H1 (cell line): ENCODE data around the gene ABCC11. TPM values are rescaled to one million over a fixed set of nuclear protein-coding genes. Genes with fewer than 3 reads are reported as not detected.

Experiments used
- CTCF ChIA-PET: fragments of 300-600 bp; sonication (Branson Sonifier 250); formaldehyde crosslinking; loops from one replicate; lab custom pipeline; 2021; ENCODE audit not compliant: partially characterized antibody; lab: Charles Lee
- POLR2A ChIA-PET: fragments of 300-600 bp; sonication (Branson Sonifier 250); formaldehyde crosslinking; loops from one replicate; lab custom pipeline; 2021; ENCODE audit warnings: inconsistent platforms; ENCODE audit not compliant: partially characterized antibody; lab: Charles Lee
- DNase-seq, 2 experiments: peaks; one replicate each; pipeline versions ENCODE4 v3.0.0 to v3.0.0-alpha.2; 2010 to 2022; ENCODE audit warnings: low spot score in 2 of 2, low read depth in 1 of 2, mixed read lengths in 1 of 2
- FAIRE-seq: peaks from 2 replicates; lab custom pipeline; 2011; peaks lifted over from hg19 to GRCh38; lab: Jason Lieb, UNC
- H2AFZ ChIP-seq: 2 replicates; pipeline ENCODE4 v1.8.1; 2012; ENCODE audit warnings: low read length, inconsistent platforms
- H2AK5ac ChIP-seq: 2 replicates; pipeline ENCODE4 v1.6.1; 2013; ENCODE audit warnings: low read depth, low read length
- H2BK120ac ChIP-seq: replicated peaks from 2 replicates; pipeline ENCODE3; 2013; ENCODE audit warnings: low read depth, low read length, inconsistent platforms
- H2BK12ac ChIP-seq: 2 replicates; pipeline ENCODE4 v1.6.1; 2013; ENCODE audit warnings: low read depth, low read length
- H2BK15ac ChIP-seq: 2 replicates; pipeline ENCODE4 v1.6.1; 2013; ENCODE audit warnings: low read length
- H2BK20ac ChIP-seq: 2 replicates; pipeline ENCODE4 v1.6.1; 2013; ENCODE audit warnings: low read length
- H2BK5ac ChIP-seq: 2 replicates; pipeline ENCODE4 v1.6.1; 2013; ENCODE audit warnings: low read depth, low read length
- H3K14ac ChIP-seq: 2 replicates; pipeline ENCODE4 v1.6.1; 2013; ENCODE audit warnings: inconsistent platforms; ENCODE audit not compliant: insufficient read length
- H3K18ac ChIP-seq: 2 replicates; pipeline ENCODE4 v1.6.1; 2013; ENCODE audit warnings: low read length; ENCODE audit errors: extremely low read depth
- H3K23ac ChIP-seq: 2 replicates; pipeline ENCODE4 v1.6.1; 2013; ENCODE audit warnings: inconsistent platforms; ENCODE audit not compliant: insufficient read length
- H3K23me2 ChIP-seq: 2 replicates; pipeline ENCODE4 v1.6.1; 2013; ENCODE audit warnings: low read depth, low read length
- H3K27ac ChIP-seq: 2 replicates; pipeline ENCODE4 v1.6.1; 2011; ENCODE audit warnings: low read depth, low read length, inconsistent platforms
- H3K27me3 ChIP-seq, 4 experiments: replicated peaks in 1 of 4; 1 replicate in 1 of 4; 2 replicates in 3 of 4; pipeline versions ENCODE4 v1.6.1 to v1.8.1; 2011 to 2013; ENCODE audit warnings: low read length in 3 of 4, mild to moderate bottlenecking in 3 of 4, inconsistent platforms in 2 of 4, mixed read lengths in 2 of 4, moderate library complexity in 1 of 4; ENCODE audit not compliant: control insufficient read depth in 3 of 4, insufficient read depth in 3 of 4; ENCODE audit errors: extremely low read depth in 1 of 4
- H3K36me3 ChIP-seq, 4 experiments: 2 replicates each; pipeline versions ENCODE4 v1.6.1 to v1.8.1; 2011 to 2013; ENCODE audit warnings: mild to moderate bottlenecking in 4 of 4, low read length in 3 of 4, moderate library complexity in 2 of 4, control low read depth in 1 of 4, inconsistent platforms in 1 of 4; ENCODE audit not compliant: insufficient read depth in 4 of 4, control insufficient read depth in 2 of 4
- H3K4ac ChIP-seq: replicated peaks from 2 replicates; pipeline ENCODE3; 2013; ENCODE audit warnings: low read length, low read depth, mixed read lengths, inconsistent platforms; ENCODE audit not compliant: insufficient read length
- H3K4me1 ChIP-seq, 4 experiments: replicated peaks in 1 of 4; 1 replicate in 1 of 4; 2 replicates in 3 of 4; pipeline versions ENCODE4 v1.6.1 to v1.8.1; 2011 to 2013; ENCODE audit warnings: low read length in 3 of 4, inconsistent platforms in 2 of 4, mixed read lengths in 1 of 4; ENCODE audit not compliant: insufficient read depth in 4 of 4, control insufficient read depth in 3 of 4
- H3K4me2 ChIP-seq, 2 experiments: 2 replicates each; pipeline versions ENCODE4 v1.6.1 to v1.8.1; 2011 to 2013; ENCODE audit warnings: low read depth in 2 of 2, low read length in 2 of 2, control low read depth in 1 of 2, inconsistent platforms in 1 of 2, mild to moderate bottlenecking in 1 of 2; ENCODE audit not compliant: insufficient read depth in 1 of 2
- H3K4me3 ChIP-seq, 4 experiments: fragments of 200-600, 300-600 bp in 1 of 4; sonication (generic), shearing (Covaris generic), sonication (Bioruptor Twin) in 1 of 4; 2 replicates each; pipeline versions ENCODE4 v1.5.1 to v1.8.1; 2011 to 2016; ENCODE audit warnings: low read length in 4 of 4, low read depth in 3 of 4, control low read depth in 2 of 4, inconsistent platforms in 2 of 4, mild to moderate bottlenecking in 2 of 4, mixed read lengths in 1 of 4, moderate library complexity in 1 of 4; ENCODE audit not compliant: insufficient read depth in 2 of 4; ENCODE audit errors: extremely low read depth in 1 of 4
- H3K56ac ChIP-seq: replicated peaks from 2 replicates; pipeline ENCODE3; 2013; ENCODE audit warnings: low read depth, mild to moderate bottlenecking, mixed read lengths, low read length, inconsistent platforms; ENCODE audit not compliant: insufficient read length
- H3K79me1 ChIP-seq: 2 replicates; pipeline ENCODE4 v1.6.1; 2013; ENCODE audit warnings: low read depth, low read length, control low read depth
- H3K79me2 ChIP-seq, 2 experiments: 2 replicates each; pipeline versions ENCODE4 v1.6.1 to v1.8.1; 2012 to 2013; ENCODE audit warnings: low read length in 2 of 2, mild to moderate bottlenecking in 2 of 2, inconsistent platforms in 1 of 2; ENCODE audit not compliant: insufficient read depth in 2 of 2, control insufficient read depth in 1 of 2
- H3K9ac ChIP-seq, 4 experiments: replicated peaks in 1 of 4; 1 replicate in 1 of 4; 2 replicates in 3 of 4; pipeline versions ENCODE4 v1.6.1 to v1.8.1; 2011 to 2013; ENCODE audit warnings: low read depth in 3 of 4, low read length in 3 of 4, control low read depth in 2 of 4, mild to moderate bottlenecking in 2 of 4, moderate library complexity in 2 of 4, inconsistent platforms in 1 of 4; ENCODE audit errors: extremely low read depth in 1 of 4
- H3K9me3 ChIP-seq, 2 experiments: 2 replicates each; pipeline versions ENCODE4 v1.6.1 to v1.8.1; 2012 to 2013; ENCODE audit warnings: mild to moderate bottlenecking in 2 of 2, moderate library complexity in 2 of 2, control low read depth in 1 of 2, inconsistent platforms in 1 of 2, low read depth in 1 of 2, low read length in 1 of 2, mixed read lengths in 1 of 2; ENCODE audit not compliant: insufficient read depth in 2 of 2
- H4K20me1 ChIP-seq, 2 experiments: replicated peaks in 1 of 2; 2 replicates each; pipeline versions ENCODE3 to v1.8.1; 2011 to 2013; ENCODE audit warnings: inconsistent platforms in 2 of 2, low read length in 2 of 2, mild to moderate bottlenecking in 1 of 2; ENCODE audit not compliant: insufficient read depth in 2 of 2, control insufficient read depth in 1 of 2
- H4K5ac ChIP-seq: 2 replicates; pipeline ENCODE4 v1.6.1; 2013; ENCODE audit warnings: low read length, low read depth, mixed read lengths, inconsistent platforms; ENCODE audit not compliant: insufficient read length
- H4K8ac ChIP-seq: 2 replicates; pipeline ENCODE4 v1.8.0; 2013; ENCODE audit warnings: mild to moderate bottlenecking, moderate library complexity, low read length, inconsistent platforms; ENCODE audit not compliant: insufficient read depth; ENCODE audit errors: extremely low read depth
- H4K91ac ChIP-seq: replicated peaks from 2 replicates; pipeline ENCODE3; 2013; ENCODE audit warnings: low read length, mixed read lengths, inconsistent platforms; ENCODE audit not compliant: insufficient read length
- CBX8 ChIP-seq: fragments of 300-800, 300-1000 bp; sonication (generic); IDR thresholded peaks from 2 replicates; pipeline ENCODE4 v1.7.1; 2016; ENCODE audit warnings: low read depth, low read length, borderline replicate concordance
- CHD1 ChIP-seq: IDR thresholded peaks from 2 replicates; pipeline ENCODE4 v1.6.1; 2012; ENCODE audit warnings: low read depth, low read length, improper control_type of control experiment
- CHD2 ChIP-seq: IDR thresholded peaks from 2 replicates; pipeline ENCODE4 v1.6.1; 2012; ENCODE audit warnings: low read length, improper control_type of control experiment
- EP300 ChIP-seq, 2 experiments: IDR thresholded peaks; 1 replicate in 1 of 2; 2 replicates in 1 of 2; pipeline ENCODE4 v1.6.1; 2011 to 2012; ENCODE audit warnings: low read depth in 2 of 2, low read length in 2 of 2, mild to moderate bottlenecking in 2 of 2, borderline replicate concordance in 1 of 2, inconsistent platforms in 1 of 2, moderate library complexity in 1 of 2
- GABPA ChIP-seq: IDR thresholded peaks from 2 replicates; pipeline ENCODE4 v1.6.1; 2011; ENCODE audit warnings: mild to moderate bottlenecking, low read length, moderate library complexity, borderline replicate concordance; ENCODE audit not compliant: insufficient read depth
- NANOG ChIP-seq: IDR thresholded peaks from 2 replicates; pipeline ENCODE4 v1.6.1; 2011; ENCODE audit warnings: low read length, low read depth, mild to moderate bottlenecking, inconsistent platforms; ENCODE audit not compliant: insufficient read depth, poor library complexity, severe bottlenecking
- POLR2A ChIP-seq, 2 experiments: IDR thresholded peaks; 1 replicate in 1 of 2; 2 replicates in 1 of 2; pipeline ENCODE4 v1.6.1; 2011; ENCODE audit warnings: low read depth in 2 of 2, low read length in 2 of 2, mild to moderate bottlenecking in 2 of 2; ENCODE audit errors: control extremely low read depth in 1 of 2
- RAD21 ChIP-seq, 2 experiments: IDR thresholded peaks in 1 of 2; conservative IDR thresholded peaks in 1 of 2; 2 replicates each; pipeline ENCODE4 v1.6.1; 2011; ENCODE audit warnings: low read depth in 2 of 2, low read length in 2 of 2, improper control_type of control experiment in 1 of 2, inconsistent platforms in 1 of 2, mild to moderate bottlenecking in 1 of 2, moderate library complexity in 1 of 2
- SP4 ChIP-seq: IDR thresholded peaks from 2 replicates; pipeline ENCODE4 v1.6.1; 2012; ENCODE audit warnings: low read length, inconsistent platforms
- TCF12 ChIP-seq: IDR thresholded peaks from 2 replicates; pipeline ENCODE4 v1.6.1; 2011; ENCODE audit warnings: low read depth, mild to moderate bottlenecking, low read length
- TEAD4 ChIP-seq: IDR thresholded peaks from 2 replicates; pipeline ENCODE4 v1.6.1; 2012; ENCODE audit warnings: low read depth, low read length, inconsistent platforms, mixed read lengths
- USF2 ChIP-seq: IDR thresholded peaks from 2 replicates; pipeline ENCODE4 v1.6.1; 2011; ENCODE audit warnings: low read length, improper control_type of control experiment
- WGBS, 2 experiments: shearing (Covaris generic) in 1 of 2; methylation state at CpG; one replicate each; pipeline versions ENCODE4 v1.1.6 to v1.1.7; 2013 to 2015; ENCODE audit warnings: low lambda C conversion rate in 2 of 2, mixed read lengths in 2 of 2, inconsistent platforms in 1 of 2, low coverage in 1 of 2, missing lambda C conversion rate in 1 of 2; ENCODE audit not compliant: insufficient replicate concordance in 2 of 2, insufficient coverage in 1 of 2, insufficient read length in 1 of 2; ENCODE audit errors: extremely low coverage in 1 of 2, missing lambda C conversion rate in 1 of 2; 5-methylcytosine and 5-hydroxymethylcytosine counted together
- polyA plus RNA-seq, 7 experiments: library from polyadenylated mRNA; depleted of rRNA in 3 of 7; stranded (reverse) in 5 of 7; unstranded in 2 of 7; fragments of >200 nt in 5 of 7; fragments of 200-250 nt in 2 of 7; gene quantifications; 1 replicate in 5 of 7; 2 replicates in 1 of 7; 4 replicates in 1 of 7; pipeline versions ENCODE4 v1.2.1 to v1.2.3, GENCODE V29; 2011 to 2013; ENCODE audit warnings: missing spikeins in 2 of 7, mixed read lengths in 2 of 7
- total RNA-seq: library from RNA; stranded (reverse); fragmentation: NEBNext Ultra II Directional; extraction: Animal tissue kit (Norgen Biotek cat#: 25700); gene quantifications from 2 replicates; pipeline ENCODE4 v1.2.1, GENCODE V29; 2021
- TF ChIP-seq, protein P1 (sequence below): IDR thresholded peaks from 2 replicates; pipeline ENCODE4 v1.6.1; 2011; ENCODE audit warnings: low read depth, mild to moderate bottlenecking, low read length; ENCODE audit not compliant: insufficient read depth

ABCC11 gene
- total and polyA plus RNA-seq, 2 of the 8 experiments (the other 6 are each of a cell fraction or from before 2014, with no cell fraction given) = 0.06 TPM; not detected in 1

GRCh38 chr16:48280546-48280945 lies 33.2 kb upstream of the ABCC11 start:
- Histone ChIP-seq H3K4me2 (no peak overlapping the region), H4K5ac (no peak overlapping the region), H3K27me3 (no peaks in the 10 kb centered on the region), H4K91ac (no peak overlapping the region), H3K56ac (no peak overlapping the region), H3K27ac (no peak overlapping the region), H2BK12ac (no peak overlapping the region), H2BK5ac (no peak overlapping the region), H3K9me3 (no peaks in the 10 kb centered on the region), H3K9ac (no peak overlapping the region), H2AK5ac (no peak overlapping the region), H3K23ac (no peak overlapping the region), H4K20me1 (no peaks in the 10 kb centered on the region), H3K4me1 (peaks cover 0 to 3% (median under 1%) of the 10 kb centered on the region in 4 experiments; a peak in 1 of 7 replicates), H2AFZ (no peak overlapping the region), H2BK20ac (no peak overlapping the region), H3K4me3 (no peak overlapping the region), H4K8ac (no peak overlapping the region), H3K14ac (no peak overlapping the region), H3K36me3 (no peaks in the 10 kb centered on the region), H3K4ac (no peak overlapping the region), H3K23me2 (no peaks in the 10 kb centered on the region), H2BK15ac (no peak overlapping the region), H3K79me2 (no peaks in the 10 kb centered on the region), H2BK120ac (no peak overlapping the region), H3K18ac (no peak overlapping the region), H3K79me1 (no peaks in the 10 kb centered on the region)
- POLR2A ChIA-PET = no interaction called here
- no peak for FAIRE-seq
- CTCF ChIA-PET = interaction anchor here (0.8 kb wide), 1 partner anchor 23 kb away, joined by 3 read pairs; no protein-coding TSS in a partner anchor
- WGBS, 2 experiments = 93% methylated on average over 2 of the region's 2 CpGs; no CpG with 5 or more reads in 1 of the 2 experiments
- no peak for DNase-seq
- TF ChIP-seq CHD2 (no peak), CBX8 (no peak), EP300 (IDR thresholded peaks at IDR 0.05; ENCODE audit: borderline replicate concordance in 1 of 2, low read depth in 2 of 2, low read length in 2 of 2) (no peak), TEAD4 (no peak), USF2 (no peak), TCF12 (no peak), SP4 (no peak), GABPA (no peak), CHD1 (no peak), RAD21 (IDR thresholded peaks at IDR 0.05 in 1 of 2, conservative IDR thresholded peaks at IDR 0.05 in 1 of 2; ENCODE audit: low read depth in 2 of 2, low read length in 2 of 2) (no peak), NANOG (no peak), POLR2A (IDR thresholded peaks at IDR 0.05; ENCODE audit: control extremely low read depth in 1 of 2, low read depth in 2 of 2, low read length in 2 of 2) (no peak)
- TF ChIP-seq, protein P1, sequence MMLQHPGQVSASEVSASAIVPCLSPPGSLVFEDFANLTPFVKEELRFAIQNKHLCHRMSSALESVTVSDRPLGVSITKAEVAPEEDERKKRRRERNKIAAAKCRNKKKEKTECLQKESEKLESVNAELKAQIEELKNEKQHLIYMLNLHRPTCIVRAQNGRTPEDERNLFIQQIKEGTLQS = no peak
